Measurements from ENCODE around the gene SCAI. TPM values are rescaled to one million over a fixed set of nuclear protein-coding genes. Genes with fewer than 3 reads are reported as not detected.

Gene SCAI
- total and polyA plus RNA-seq, 9 of the 15 experiments (the other 6 are each of a cell fraction or from before 2014, with no cell fraction given), result 0.70 to 12.4 (median 4.2) TPM

GRCh38 chr9:124949387-124949786 is 193.9 kb downstream of the SCAI start:
- Histone ChIP-seq H2AFZ (ENCODE audit: low read depth, low read length) (no peak overlapping the region), H3K4me2 (ENCODE audit: insufficient read depth, low read length) (no peak overlapping the region), H3K36me3 (ENCODE audit: control insufficient read depth, insufficient read depth, low read length) (peaks cover 15% of the 10 kb centered on the region; the same call in 1 of the 3 replicates), H3K27ac (ENCODE audit: extremely low read depth, low read depth, low read length) (no peak overlapping the region), H3K79me2 (ENCODE audit: control insufficient read depth, insufficient read depth, low read length) (no peaks in the 10 kb centered on the region), H3K9ac (ENCODE audit: insufficient read depth in 1 of 2, low read depth in 2 of 2, low read length in 2 of 2) (no peak overlapping the region), H3K27me3 (ENCODE audit: control insufficient read depth in 2 of 2, insufficient read depth in 2 of 2, low read length in 2 of 2) (no peaks in the 10 kb centered on the region), H4K20me1 (replicated peaks; ENCODE audit: control insufficient read depth, insufficient read depth, low read length) (no peaks in the 10 kb centered on the region), H3K4me3 (no peak overlapping the region), H3K9me1 (ENCODE audit: control insufficient read depth, insufficient read depth, low read length) (no peaks in the 10 kb centered on the region), H3K9me3 (replicated peaks; ENCODE audit: control insufficient read depth, insufficient read depth, low read depth, low read length) (no peaks in the 10 kb centered on the region), H3K4me1 (replicated peaks in 1 of 2; ENCODE audit: control insufficient read depth in 2 of 2, insufficient read depth in 2 of 2, low read length in 2 of 2) (no peaks in the 10 kb centered on the region)
- CTCF ChIA-PET (ENCODE audit: low intra/inter-chr PET ratio), result no interaction called here
- FAIRE-seq (no peak), ATAC-seq (no peak), DNase-seq (ENCODE audit: extremely low read depth in 1 of 4, low spot score in 3 of 4) (no peak)
- intact Hi-C loops (cut with micrococcal nuclease) (no loop called here), in situ Hi-C loops (cut with MboI) (no loop called here)
- 62% methylated on average over 2 of the region's 2 CpGs for WGBS (ENCODE audit: insufficient coverage, low coverage, missing lambda C conversion rate)
- TF ChIP-seq COPS2 (conservative IDR thresholded peaks at IDR 0.05), result no peak
- TF ChIP-seq ARNT (IDR thresholded peaks at IDR 0.05), result no peak
- no peak for TF ChIP-seq JUND (IDR thresholded peaks at IDR 0.05; ENCODE audit: borderline replicate concordance, low read depth, low read length)
- TF ChIP-seq JUND (tag; IDR thresholded peaks at IDR 0.05; ENCODE audit: borderline replicate concordance, low read depth, low read length), result no peak
- no peak for TF ChIP-seq ESRRA (IDR thresholded peaks at IDR 0.05; ENCODE audit: borderline replicate concordance, low read depth)
- TF ChIP-seq ZNF24 (IDR thresholded peaks at IDR 0.05), result no peak
- no peak for TF ChIP-seq ZC3H8 (IDR thresholded peaks at IDR 0.05)
- TF ChIP-seq NR4A1 (CRISPR knock-in tag; IDR thresholded peaks at IDR 0.05), result no peak
- TF ChIP-seq NR4A1 (tag; IDR thresholded peaks at IDR 0.05), result no peak
- TF ChIP-seq ETV1 (tag; conservative IDR thresholded peaks at IDR 0.05; ENCODE audit: low read depth), result no peak
- no peak for TF ChIP-seq IRF1 (CRISPR knock-in tag; IDR thresholded peaks at IDR 0.05; ENCODE audit: borderline replicate concordance)
- TF ChIP-seq ZKSCAN3 (CRISPR knock-in tag; IDR thresholded peaks at IDR 0.05), result no peak
- no peak for TF ChIP-seq EWSR1 (IDR thresholded peaks at IDR 0.05; ENCODE audit: borderline replicate concordance, low read depth, partially characterized antibody)
- TF ChIP-seq MEIS2 (IDR thresholded peaks at IDR 0.05; ENCODE audit: partially characterized antibody), result no peak
- TF ChIP-seq TGIF2 (CRISPR knock-in tag; IDR thresholded peaks at IDR 0.05), result no peak
- no peak for TF ChIP-seq ETV5 (CRISPR knock-in tag; IDR thresholded peaks at IDR 0.05; ENCODE audit: low read depth)
- no peak for TF ChIP-seq ZNF707 (CRISPR knock-in tag; conservative IDR thresholded peaks at IDR 0.05)
- TF ChIP-seq ZBTB43 (CRISPR knock-in tag; IDR thresholded peaks at IDR 0.05), result no peak
- TF ChIP-seq GTF3C2 (IDR thresholded peaks at IDR 0.05; ENCODE audit: borderline replicate concordance, extremely low read depth, insufficient read length), result no peak
- TF ChIP-seq SP1 (CRISPR knock-in tag; IDR thresholded peaks at IDR 0.05), result no peak
- POLR2A ChIA-PET, result interaction anchor here (0.6 to 1.8 kb wide), 3 partner anchors 8 to 206 kb away, joined by 4 to 6 read pairs (median 5); no protein-coding TSS in a partner anchor
- BruUV-seq (replicated peaks), result no TSS peak

Data from K562 (cell line).